Keratinocyte (primary cell): ENCODE results near the gene VAT1. TPM values are rescaled to one million over a fixed set of nuclear protein-coding genes. Genes with fewer than 3 reads are reported as not detected.

Experiments
- DNase-seq: peaks from one replicate; pipeline ENCODE4 v3.0.0-alpha.2; 2011; ENCODE audit warnings: low read depth, missing footprints, low spot score
- FAIRE-seq: peaks from 2 replicates; lab custom pipeline; 2011; peaks lifted over from hg19 to GRCh38; lab: Jason Lieb, UNC
- H2AFZ ChIP-seq: 2 replicates; pipeline ENCODE4 v1.6.0; 2012; ENCODE audit warnings: low read length, control low read depth, inconsistent platforms; ENCODE audit not compliant: control insufficient read depth
- H3K27ac ChIP-seq: 2 replicates; pipeline ENCODE4 v1.5.1; 2011; ENCODE audit warnings: low read length; ENCODE audit not compliant: control insufficient read depth, insufficient read depth
- H3K27me3 ChIP-seq: 3 replicates; pipeline ENCODE4 v1.6.0; 2011; ENCODE audit warnings: low read length; ENCODE audit not compliant: control insufficient read depth, insufficient read depth; ENCODE audit errors: extremely low read depth
- H3K36me3 ChIP-seq, 2 experiments: 2 replicates in 1 of 2; 3 replicates in 1 of 2; pipeline ENCODE4 v1.5.1; 2011; ENCODE audit warnings: low read length in 2 of 2, mild to moderate bottlenecking in 1 of 2; ENCODE audit not compliant: control insufficient read depth in 2 of 2, insufficient read depth in 2 of 2; ENCODE audit errors: extremely low read depth in 1 of 2
- H3K4me1 ChIP-seq: 3 replicates; pipeline ENCODE4 v1.5.1; 2011; ENCODE audit warnings: low read length; ENCODE audit not compliant: control insufficient read depth, insufficient read depth; ENCODE audit errors: extremely low read depth
- H3K4me2 ChIP-seq: 3 replicates; pipeline ENCODE4 v1.6.0; 2011; ENCODE audit warnings: low read depth, low read length; ENCODE audit not compliant: control insufficient read depth, insufficient read depth; ENCODE audit errors: extremely low read depth
- H3K4me3 ChIP-seq, 3 experiments: fragments of 200-600 bp in 1 of 3; sonication (generic) in 1 of 3; 2 replicates in 2 of 3; 3 replicates in 1 of 3; pipeline ENCODE4 v1.5.1; 2011 to 2016; ENCODE audit warnings: low read length in 3 of 3, mild to moderate bottlenecking in 3 of 3, control low read depth in 2 of 3, inconsistent platforms in 1 of 3, low read depth in 1 of 3, mixed read lengths in 1 of 3, mixed run types in 1 of 3, moderate library complexity in 1 of 3; ENCODE audit not compliant: control insufficient read depth in 2 of 3, insufficient read depth in 2 of 3; ENCODE audit errors: extremely low read depth in 1 of 3
- H3K79me2 ChIP-seq: 2 replicates; pipeline ENCODE4 v1.6.0; 2012; ENCODE audit warnings: low read length; ENCODE audit not compliant: control insufficient read depth, insufficient read depth
- H3K9ac ChIP-seq: 3 replicates; pipeline ENCODE4 v1.6.0; 2011; ENCODE audit warnings: low read length; ENCODE audit not compliant: control insufficient read depth, insufficient read depth; ENCODE audit errors: extremely low read depth
- H3K9me1 ChIP-seq: 3 replicates; pipeline ENCODE4 v1.6.0; 2011; ENCODE audit warnings: low read length; ENCODE audit not compliant: control insufficient read depth, insufficient read depth; ENCODE audit errors: extremely low read depth
- H3K9me3 ChIP-seq: 2 replicates; pipeline ENCODE4 v1.5.1; 2012; ENCODE audit warnings: low read depth, low read length; ENCODE audit not compliant: control insufficient read depth
- H4K20me1 ChIP-seq: 3 replicates; pipeline ENCODE4 v1.6.0; 2011; ENCODE audit warnings: low read length; ENCODE audit not compliant: control insufficient read depth, insufficient read depth; ENCODE audit errors: extremely low read depth
- CTCF ChIP-seq, 3 experiments: IDR thresholded peaks in 1 of 3; conservative IDR thresholded peaks in 1 of 3; optimal IDR thresholded peaks in 1 of 3; 2 replicates in 2 of 3; 3 replicates in 1 of 3; pipeline versions ENCODE3 to v1.5.1; 2011; ENCODE audit warnings: low read length in 3 of 3, mild to moderate bottlenecking in 3 of 3, moderate library complexity in 2 of 3, control low read depth in 1 of 3, inconsistent platforms in 1 of 3; ENCODE audit not compliant: insufficient read depth in 2 of 3; ENCODE audit errors: extremely low read depth in 1 of 3
- EZH2 ChIP-seq: IDR thresholded peaks from one replicate; pipeline ENCODE4 v1.6.1; 2012; ENCODE audit warnings: inconsistent platforms, mild to moderate bottlenecking, low read length, moderate library complexity
- dilution Hi-C: fragments of 300-500 bp; cut with MboI; formaldehyde crosslinking; loops from one replicate; pipeline ENCODE4 v1.7.0; 2020; ENCODE audit warnings: low sequenced_read_pairs; ENCODE audit not compliant: extremely low pct_ligation_motif_present
- polyA plus RNA-seq, 5 experiments: library from polyadenylated mRNA; depleted of rRNA in 3 of 5; stranded (reverse) in 3 of 5; stranded (forward) in 1 of 5; unstranded in 1 of 5; fragments of >200 nt; gene quantifications; 1 replicate in 1 of 5; 2 replicates in 3 of 5; 3 replicates in 1 of 5; pipeline versions ENCODE4 v1.2.1 to v1.2.3, GENCODE V29; 2011 to 2012; ENCODE audit warnings: missing spikeins in 2 of 5, low read depth in 1 of 5, low replicate concordance in 1 of 5

Gene VAT1
- polyA plus RNA-seq, 1 donor (not counting 4 experiments of a cell fraction or from before 2014, with no cell fraction given): 151 TPM

GRCh38 chr17:43016216-43016615, 6.0 kb downstream of the VAT1 start:
- no peak overlapping the region for H3K27ac ChIP-seq
- H3K9me3 ChIP-seq: no peaks in the 10 kb centered on the region
- peaks cover 19 to 33% of the 10 kb centered on the region in 2 experiments for H3K36me3 ChIP-seq
- dilution Hi-C loops: no loop called here
- H3K79me2 ChIP-seq: peaks cover 15% of the 10 kb centered on the region
- H4K20me1 ChIP-seq: no peaks in the 10 kb centered on the region
- H3K9ac ChIP-seq: no peak overlapping the region
- TF ChIP-seq EZH2 (no peak), CTCF (optimal IDR thresholded peaks at IDR 0.05 in 1 of 3, IDR thresholded peaks at IDR 0.05 in 1 of 3, conservative IDR thresholded peaks at IDR 0.05 in 1 of 3; ENCODE audit: extremely low read depth in 1 of 3, insufficient read depth in 2 of 3, low read length in 3 of 3) (no peak)
- no peak overlapping the region for H3K4me2 ChIP-seq
- no peaks in the 10 kb centered on the region for H3K27me3 ChIP-seq
- H3K4me1 ChIP-seq: peaks cover 11% of the 10 kb centered on the region
- no peak for DNase-seq
- no peak overlapping the region for H2AFZ ChIP-seq
- no peak overlapping the region for H3K4me3 ChIP-seq
- FAIRE-seq: no peak
- H3K9me1 ChIP-seq: no peaks in the 10 kb centered on the region

- H2AFZ ChIP-seq: no peak overlapping the region
- no peak overlapping the region for H3K27ac ChIP-seq
- H3K9ac ChIP-seq: no peak overlapping the region
- no peaks in the 10 kb centered on the region for H3K9me1 ChIP-seq
- H3K27me3 ChIP-seq: no peaks in the 10 kb centered on the region
- H3K9me3 ChIP-seq: no peaks in the 10 kb centered on the region
- DNase-seq: no peak
- no peaks in the 10 kb centered on the region for H4K20me1 ChIP-seq
- FAIRE-seq: no peak
- H3K4me3 ChIP-seq: no peak overlapping the region
- H3K79me2 ChIP-seq: peaks cover 11% of the 10 kb centered on the region
- no peak overlapping the region for H3K4me2 ChIP-seq
- dilution Hi-C loops: no loop called here
- TF ChIP-seq CTCF (optimal IDR thresholded peaks at IDR 0.05 in 1 of 3, IDR thresholded peaks at IDR 0.05 in 1 of 3, conservative IDR thresholded peaks at IDR 0.05 in 1 of 3; ENCODE audit: extremely low read depth in 1 of 3, insufficient read depth in 2 of 3, low read length in 3 of 3) (no peak), EZH2 (no peak)
- peaks cover 7% of the 10 kb centered on the region for H3K4me1 ChIP-seq
- peaks cover 19 to 33% of the 10 kb centered on the region in 2 experiments for H3K36me3 ChIP-seq
Observed at GRCh38 chr17:43015579-43015978, 6.6 kb downstream of the VAT1 start.
